ENCODE measurements around the gene AMELX. TPM values are rescaled to one million over a fixed set of nuclear protein-coding genes. Genes with fewer than 3 reads are reported as not detected.

Gene AMELX
- total and polyA plus RNA-seq, 4 donors = not detected

DNA sequence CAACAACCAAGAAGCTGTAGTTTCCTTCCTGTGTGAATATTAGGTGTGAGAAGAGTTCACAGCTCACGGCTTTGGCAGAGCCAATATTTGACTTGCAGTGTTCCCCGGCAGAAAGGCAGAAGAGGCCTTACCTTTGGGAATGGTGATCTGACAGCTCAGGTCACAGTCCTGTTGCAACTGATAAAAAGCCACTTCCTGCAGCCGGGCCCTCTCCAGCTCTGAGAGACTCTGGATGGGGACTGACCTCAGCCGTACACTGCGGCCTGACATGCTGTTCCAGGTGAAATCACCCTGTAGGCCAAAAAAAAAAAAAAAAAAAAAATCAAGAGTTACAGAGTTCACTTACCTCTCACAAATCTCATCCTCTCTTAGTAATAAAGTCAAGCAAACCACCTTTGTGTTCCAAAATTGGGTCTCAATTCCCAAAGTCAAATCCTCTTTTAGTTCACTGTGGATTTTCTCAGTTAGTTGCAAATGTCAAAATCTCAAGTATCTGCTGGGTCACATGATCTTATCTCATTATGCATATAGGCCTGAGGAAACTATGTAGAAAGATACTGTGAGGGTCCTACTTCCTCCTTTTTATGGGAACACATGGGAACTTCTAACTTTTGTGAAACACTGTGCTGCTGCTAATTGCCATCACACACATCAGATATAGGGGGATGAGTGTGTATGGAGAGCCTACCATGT is 38.6 kb upstream of the AMELX start:
- H3K27ac ChIP-seq (ENCODE audit: low read depth in 1 of 2, low read length in 2 of 2) = no peak overlapping the region
- no peaks in the 10 kb centered on the region for H3K27me3 ChIP-seq (ENCODE audit: control insufficient read depth in 4 of 4, insufficient read depth in 4 of 4, low read length in 3 of 4)
- H3K9ac ChIP-seq (ENCODE audit: low read depth in 1 of 2, low read length in 2 of 2) = no peak overlapping the region
- no peaks in the 10 kb centered on the region for H3K36me3 ChIP-seq (ENCODE audit: control insufficient read depth in 4 of 4, insufficient read depth in 3 of 4, low read depth in 1 of 4, low read length in 3 of 4)
- no peaks in the 10 kb centered on the region for H3K9me3 ChIP-seq (ENCODE audit: control insufficient read depth in 4 of 4, low read length in 3 of 4)
- peak; percentile 32 for DNase-seq (ENCODE audit: low spot score)
- TF ChIP-seq, protein P1, sequence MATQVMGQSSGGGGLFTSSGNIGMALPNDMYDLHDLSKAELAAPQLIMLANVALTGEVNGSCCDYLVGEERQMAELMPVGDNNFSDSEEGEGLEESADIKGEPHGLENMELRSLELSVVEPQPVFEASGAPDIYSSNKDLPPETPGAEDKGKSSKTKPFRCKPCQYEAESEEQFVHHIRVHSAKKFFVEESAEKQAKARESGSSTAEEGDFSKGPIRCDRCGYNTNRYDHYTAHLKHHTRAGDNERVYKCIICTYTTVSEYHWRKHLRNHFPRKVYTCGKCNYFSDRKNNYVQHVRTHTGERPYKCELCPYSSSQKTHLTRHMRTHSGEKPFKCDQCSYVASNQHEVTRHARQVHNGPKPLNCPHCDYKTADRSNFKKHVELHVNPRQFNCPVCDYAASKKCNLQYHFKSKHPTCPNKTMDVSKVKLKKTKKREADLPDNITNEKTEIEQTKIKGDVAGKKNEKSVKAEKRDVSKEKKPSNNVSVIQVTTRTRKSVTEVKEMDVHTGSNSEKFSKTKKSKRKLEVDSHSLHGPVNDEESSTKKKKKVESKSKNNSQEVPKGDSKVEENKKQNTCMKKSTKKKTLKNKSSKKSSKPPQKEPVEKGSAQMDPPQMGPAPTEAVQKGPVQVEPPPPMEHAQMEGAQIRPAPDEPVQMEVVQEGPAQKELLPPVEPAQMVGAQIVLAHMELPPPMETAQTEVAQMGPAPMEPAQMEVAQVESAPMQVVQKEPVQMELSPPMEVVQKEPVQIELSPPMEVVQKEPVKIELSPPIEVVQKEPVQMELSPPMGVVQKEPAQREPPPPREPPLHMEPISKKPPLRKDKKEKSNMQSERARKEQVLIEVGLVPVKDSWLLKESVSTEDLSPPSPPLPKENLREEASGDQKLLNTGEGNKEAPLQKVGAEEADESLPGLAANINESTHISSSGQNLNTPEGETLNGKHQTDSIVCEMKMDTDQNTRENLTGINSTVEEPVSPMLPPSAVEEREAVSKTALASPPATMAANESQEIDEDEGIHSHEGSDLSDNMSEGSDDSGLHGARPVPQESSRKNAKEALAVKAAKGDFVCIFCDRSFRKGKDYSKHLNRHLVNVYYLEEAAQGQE (IDR thresholded peaks at IDR 0.05) = no peak
- peak in 1 of 2 donors; percentile 14 for TF ChIP-seq HNF4A (conservative IDR thresholded peaks at IDR 0.05)
- no peak overlapping the region for H3K4me3 ChIP-seq (ENCODE audit: low read depth in 1 of 3, low read length in 3 of 3)
- WGBS = 37% methylated on average over 5 of the region's 5 CpGs
- peaks cover 0 to 7% (median 0%) of the 10 kb centered on the region in 4 donors for H3K4me1 ChIP-seq (ENCODE audit: control insufficient read depth in 4 of 4, insufficient read depth in 4 of 4, low read length in 3 of 4)

DNA sequence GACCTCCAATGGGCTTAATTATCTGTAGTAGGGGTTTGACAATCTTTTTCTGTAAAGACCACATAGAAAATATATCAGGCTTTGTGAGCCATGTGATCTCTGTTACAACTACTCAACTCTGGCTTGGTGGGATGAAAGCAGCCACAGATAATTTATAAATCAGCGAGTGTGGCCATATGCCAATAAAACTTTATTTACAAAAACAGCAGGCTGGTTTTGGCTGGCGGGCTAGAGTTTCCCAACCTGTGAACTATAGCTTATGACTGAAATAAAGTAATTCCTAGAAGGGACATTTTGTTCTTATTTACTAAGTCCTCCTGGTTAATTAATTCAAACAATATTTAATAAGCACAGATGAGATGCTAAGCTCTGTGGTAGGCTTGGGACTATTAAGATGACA is 35.9 kb upstream of the AMELX start:
- H3K4me1 ChIP-seq (ENCODE audit: control insufficient read depth in 4 of 4, insufficient read depth in 4 of 4, low read length in 3 of 4) = peaks cover 0 to 7% (median 0%) of the 10 kb centered on the region in 4 donors
- H3K27ac ChIP-seq (ENCODE audit: low read depth in 1 of 2, low read length in 2 of 2) = no peak overlapping the region
- WGBS = 90% methylated on average over 2 of the region's 2 CpGs

More for the DNA sequence above, 35.9 kb upstream of the AMELX start:
- TF ChIP-seq, protein P2, sequence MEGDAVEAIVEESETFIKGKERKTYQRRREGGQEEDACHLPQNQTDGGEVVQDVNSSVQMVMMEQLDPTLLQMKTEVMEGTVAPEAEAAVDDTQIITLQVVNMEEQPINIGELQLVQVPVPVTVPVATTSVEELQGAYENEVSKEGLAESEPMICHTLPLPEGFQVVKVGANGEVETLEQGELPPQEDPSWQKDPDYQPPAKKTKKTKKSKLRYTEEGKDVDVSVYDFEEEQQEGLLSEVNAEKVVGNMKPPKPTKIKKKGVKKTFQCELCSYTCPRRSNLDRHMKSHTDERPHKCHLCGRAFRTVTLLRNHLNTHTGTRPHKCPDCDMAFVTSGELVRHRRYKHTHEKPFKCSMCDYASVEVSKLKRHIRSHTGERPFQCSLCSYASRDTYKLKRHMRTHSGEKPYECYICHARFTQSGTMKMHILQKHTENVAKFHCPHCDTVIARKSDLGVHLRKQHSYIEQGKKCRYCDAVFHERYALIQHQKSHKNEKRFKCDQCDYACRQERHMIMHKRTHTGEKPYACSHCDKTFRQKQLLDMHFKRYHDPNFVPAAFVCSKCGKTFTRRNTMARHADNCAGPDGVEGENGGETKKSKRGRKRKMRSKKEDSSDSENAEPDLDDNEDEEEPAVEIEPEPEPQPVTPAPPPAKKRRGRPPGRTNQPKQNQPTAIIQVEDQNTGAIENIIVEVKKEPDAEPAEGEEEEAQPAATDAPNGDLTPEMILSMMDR (IDR thresholded peaks at IDR 0.05; ENCODE audit: low read depth, low read length, missing input control) = no peak
- no peak for TF ChIP-seq FOXA2 (IDR thresholded peaks at IDR 0.05)
- no peak for TF ChIP-seq FOXA1 (IDR thresholded peaks at IDR 0.05)
- TF ChIP-seq SP1 (IDR thresholded peaks at IDR 0.05) = no peak
- no peak for TF ChIP-seq TAF1 (conservative IDR thresholded peaks at IDR 0.05)
- TF ChIP-seq HNF4A (conservative IDR thresholded peaks at IDR 0.05) = no peak
- TF ChIP-seq EGR1 (IDR thresholded peaks at IDR 0.05; ENCODE audit: low read depth in 2 of 2) = no peak
- TF ChIP-seq, protein P3, sequence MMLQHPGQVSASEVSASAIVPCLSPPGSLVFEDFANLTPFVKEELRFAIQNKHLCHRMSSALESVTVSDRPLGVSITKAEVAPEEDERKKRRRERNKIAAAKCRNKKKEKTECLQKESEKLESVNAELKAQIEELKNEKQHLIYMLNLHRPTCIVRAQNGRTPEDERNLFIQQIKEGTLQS (IDR thresholded peaks at IDR 0.05) = no peak
- no peak for TF ChIP-seq JUND (IDR thresholded peaks at IDR 0.05)
- TF ChIP-seq GABPA (IDR thresholded peaks at IDR 0.05 in 1 of 2, conservative IDR thresholded peaks at IDR 0.05 in 1 of 2) = no peak
- TF ChIP-seq, protein P1 (IDR thresholded peaks at IDR 0.05) = no peak
- TF ChIP-seq RXRA (IDR thresholded peaks at IDR 0.05) = no peak
- TF ChIP-seq, protein P4, sequence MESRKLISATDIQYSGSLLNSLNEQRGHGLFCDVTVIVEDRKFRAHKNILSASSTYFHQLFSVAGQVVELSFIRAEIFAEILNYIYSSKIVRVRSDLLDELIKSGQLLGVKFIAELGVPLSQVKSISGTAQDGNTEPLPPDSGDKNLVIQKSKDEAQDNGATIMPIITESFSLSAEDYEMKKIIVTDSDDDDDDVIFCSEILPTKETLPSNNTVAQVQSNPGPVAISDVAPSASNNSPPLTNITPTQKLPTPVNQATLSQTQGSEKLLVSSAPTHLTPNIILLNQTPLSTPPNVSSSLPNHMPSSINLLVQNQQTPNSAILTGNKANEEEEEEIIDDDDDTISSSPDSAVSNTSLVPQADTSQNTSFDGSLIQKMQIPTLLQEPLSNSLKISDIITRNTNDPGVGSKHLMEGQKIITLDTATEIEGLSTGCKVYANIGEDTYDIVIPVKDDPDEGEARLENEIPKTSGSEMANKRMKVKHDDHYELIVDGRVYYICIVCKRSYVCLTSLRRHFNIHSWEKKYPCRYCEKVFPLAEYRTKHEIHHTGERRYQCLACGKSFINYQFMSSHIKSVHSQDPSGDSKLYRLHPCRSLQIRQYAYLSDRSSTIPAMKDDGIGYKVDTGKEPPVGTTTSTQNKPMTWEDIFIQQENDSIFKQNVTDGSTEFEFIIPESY (IDR thresholded peaks at IDR 0.05) = no peak
- TF ChIP-seq NR2F2 (IDR thresholded peaks at IDR 0.05) = no peak
- TF ChIP-seq, protein P5, sequence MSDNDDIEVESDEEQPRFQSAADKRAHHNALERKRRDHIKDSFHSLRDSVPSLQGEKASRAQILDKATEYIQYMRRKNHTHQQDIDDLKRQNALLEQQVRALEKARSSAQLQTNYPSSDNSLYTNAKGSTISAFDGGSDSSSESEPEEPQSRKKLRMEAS (IDR thresholded peaks at IDR 0.05) = no peak
- no peak for TF ChIP-seq YY1 (IDR thresholded peaks at IDR 0.05)
- TF ChIP-seq HNF4G (IDR thresholded peaks at IDR 0.05) = no peak
- H3K4me3 ChIP-seq (ENCODE audit: low read depth in 1 of 3, low read length in 3 of 3) = no peak overlapping the region
- H3K36me3 ChIP-seq (ENCODE audit: control insufficient read depth in 4 of 4, insufficient read depth in 3 of 4, low read depth in 1 of 4, low read length in 3 of 4) = no peaks in the 10 kb centered on the region
- H3K27me3 ChIP-seq (ENCODE audit: control insufficient read depth in 4 of 4, insufficient read depth in 4 of 4, low read length in 3 of 4) = peaks cover 0 to 2% (median 0%) of the 10 kb centered on the region in 4 donors
- DNase-seq (ENCODE audit: low spot score) = no peak
- no peaks in the 10 kb centered on the region for H3K9me3 ChIP-seq (ENCODE audit: control insufficient read depth in 4 of 4, low read length in 3 of 4)
- H3K9ac ChIP-seq (ENCODE audit: low read depth in 1 of 2, low read length in 2 of 2) = no peak overlapping the region
